Measurements from ENCODE around the gene NTM.

NTM gene

DNA sequence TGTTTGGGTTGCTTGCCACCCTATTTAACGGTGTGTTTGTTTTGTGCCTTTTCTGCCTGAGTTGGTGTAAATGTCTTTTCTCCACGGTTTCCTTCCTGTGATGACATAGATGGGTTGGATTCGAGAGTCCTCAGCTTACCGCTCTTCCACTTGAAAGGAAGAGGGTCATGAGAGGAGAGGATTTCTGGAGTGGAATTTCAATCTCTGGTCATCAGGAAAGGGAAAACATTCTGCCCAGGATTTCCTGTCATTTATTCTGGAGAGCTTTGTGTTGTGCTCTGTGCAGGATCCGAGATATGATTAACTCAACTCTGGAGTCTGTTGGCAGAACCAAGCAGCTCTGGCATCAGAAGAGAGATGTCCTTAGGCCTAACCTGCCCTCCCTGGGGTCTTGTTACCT lies 605.2 kb downstream of the NTM start:
- no peak for DNase-seq (ENCODE audit: low read depth)
- no peak overlapping the region for H3K4me3 ChIP-seq (ENCODE audit: low read depth, low read length)

DNA sequence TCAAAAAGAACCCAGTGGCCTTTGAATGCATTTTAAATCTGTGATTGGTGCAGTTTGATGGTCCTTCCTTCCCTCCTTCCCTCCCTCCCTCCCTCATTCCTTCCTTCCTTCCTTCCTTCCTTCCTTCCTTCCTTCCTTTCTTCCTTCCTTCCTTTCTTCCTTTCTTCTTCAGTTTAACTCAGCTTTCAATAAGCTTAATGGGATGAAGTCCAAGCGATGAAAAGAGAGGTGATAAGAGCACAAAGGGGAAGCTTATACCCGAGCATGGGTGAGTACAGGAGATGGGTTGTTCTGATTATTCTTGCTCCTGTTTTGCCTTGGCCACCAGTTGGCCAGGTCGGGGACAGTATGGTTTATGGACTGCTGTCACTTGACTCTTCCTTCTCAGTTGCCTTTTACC lies 605.6 kb downstream of the NTM start:
- DNase-seq (ENCODE audit: low read depth): no peak

DNA sequence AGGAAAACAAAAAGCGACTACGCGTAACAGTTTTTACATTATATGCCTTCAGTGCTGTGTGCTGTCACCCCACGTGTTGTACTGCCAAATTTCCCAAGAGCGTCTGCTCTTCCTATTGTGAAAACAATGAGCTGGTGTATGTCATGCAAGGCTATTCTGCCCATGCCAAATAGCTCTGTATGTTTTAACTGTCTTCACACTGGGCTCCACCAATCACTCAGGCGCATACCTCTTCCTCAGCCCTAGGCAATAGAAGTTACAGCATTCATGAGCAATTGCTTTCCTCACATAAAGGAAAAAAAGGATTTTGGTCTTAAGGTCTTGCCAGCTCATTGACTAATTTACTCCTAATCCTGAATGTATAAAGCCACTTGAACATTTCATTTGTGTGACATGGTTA lies 606.8 kb downstream of the NTM start:
- DNase-seq (ENCODE audit: low read depth): peak; percentile 38
- H3K4me3 ChIP-seq (ENCODE audit: low read depth, low read length): no peak overlapping the region

More for the DNA sequence above, 605.6 kb downstream of the NTM start:
- no peak overlapping the region for H3K4me3 ChIP-seq (ENCODE audit: low read depth, low read length)

DNA sequence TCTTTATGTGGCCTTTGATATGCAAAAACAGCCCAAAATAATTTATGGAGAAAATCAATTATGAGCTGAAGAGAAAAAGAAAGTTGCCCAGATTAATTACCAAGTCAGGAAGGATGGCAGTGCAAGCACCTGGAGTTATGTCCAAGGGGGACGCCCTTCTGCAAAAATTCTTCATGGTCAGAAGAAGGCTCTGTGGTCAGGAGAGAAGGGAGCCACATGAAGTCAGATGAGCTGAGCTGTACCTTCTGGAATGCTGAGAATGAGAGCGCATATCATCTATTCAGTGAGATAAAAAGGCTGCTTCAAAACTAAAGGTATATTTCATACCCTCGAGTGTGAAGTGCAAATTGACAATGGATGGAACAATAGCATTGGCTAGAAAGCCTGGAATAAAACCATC lies 607.4 kb downstream of the NTM start:
- DNase-seq (ENCODE audit: low read depth): peak; percentile 23
- no peak overlapping the region for H3K4me3 ChIP-seq (ENCODE audit: low read depth, low read length)

DNA sequence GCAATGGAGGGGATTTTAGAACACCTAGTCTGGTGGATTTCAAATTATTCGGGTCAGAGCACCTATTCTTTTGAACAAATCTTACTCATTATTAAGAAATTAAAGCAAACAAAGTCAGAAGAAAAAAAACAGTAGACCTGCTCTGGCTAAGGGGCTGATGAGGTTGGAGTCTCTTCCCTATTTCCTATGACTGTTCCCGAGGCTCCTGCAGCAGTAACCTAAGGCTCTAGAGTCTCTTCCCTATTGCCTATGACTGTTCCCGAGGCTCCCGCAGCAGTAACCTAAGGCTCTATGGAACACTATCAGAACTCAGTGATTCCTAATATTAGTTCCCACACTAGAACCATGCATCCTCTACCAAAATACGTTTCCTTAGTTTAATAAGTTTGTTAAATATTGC lies 607.9 kb downstream of the NTM start:
- DNase-seq (ENCODE audit: low read depth): no peak
- H3K4me3 ChIP-seq (ENCODE audit: low read depth, low read length): no peak overlapping the region

DNA sequence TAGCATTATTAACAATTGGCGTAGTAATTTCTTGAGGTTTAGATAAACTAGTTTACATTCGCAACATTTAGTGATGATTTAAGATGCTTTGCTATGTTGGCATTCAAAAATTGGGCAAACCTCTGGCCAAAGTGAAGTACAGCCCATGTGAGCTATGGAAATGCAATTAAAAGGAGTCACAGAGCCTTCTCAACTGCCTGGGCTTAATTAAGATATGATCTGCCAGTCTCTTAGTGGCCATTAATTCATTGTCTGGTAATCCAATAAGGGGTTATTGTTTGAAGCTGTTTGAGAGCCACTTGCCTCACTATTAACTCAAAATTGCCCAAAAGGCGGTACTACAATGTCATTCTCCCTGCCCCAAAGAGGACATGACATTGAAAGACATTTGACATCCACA lies 608.9 kb downstream of the NTM start:
- H3K4me3 ChIP-seq (ENCODE audit: low read depth, low read length): no peak overlapping the region
- DNase-seq (ENCODE audit: low read depth): no peak

DNA sequence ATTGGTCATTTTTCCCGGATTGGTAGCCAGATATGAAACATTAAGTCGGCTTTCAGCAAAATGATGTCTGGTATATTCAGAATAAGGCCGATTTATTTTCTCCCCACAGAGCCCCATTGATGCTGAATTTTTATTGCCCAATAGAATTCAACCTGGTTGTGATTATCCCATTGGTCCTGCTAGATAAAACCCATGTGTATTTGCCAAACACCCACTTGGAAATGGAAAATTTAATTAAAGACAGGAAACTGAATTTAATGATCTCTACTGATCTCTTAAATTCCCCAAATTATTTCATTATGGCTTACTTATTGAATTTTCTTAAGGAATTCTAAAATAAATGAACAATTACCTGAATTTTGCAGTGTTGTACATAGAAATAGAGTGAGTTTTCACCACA lies 609.8 kb downstream of the NTM start:
- H3K4me3 ChIP-seq (ENCODE audit: low read depth, low read length): no peak overlapping the region
- no peak for DNase-seq (ENCODE audit: low read depth)

DNA sequence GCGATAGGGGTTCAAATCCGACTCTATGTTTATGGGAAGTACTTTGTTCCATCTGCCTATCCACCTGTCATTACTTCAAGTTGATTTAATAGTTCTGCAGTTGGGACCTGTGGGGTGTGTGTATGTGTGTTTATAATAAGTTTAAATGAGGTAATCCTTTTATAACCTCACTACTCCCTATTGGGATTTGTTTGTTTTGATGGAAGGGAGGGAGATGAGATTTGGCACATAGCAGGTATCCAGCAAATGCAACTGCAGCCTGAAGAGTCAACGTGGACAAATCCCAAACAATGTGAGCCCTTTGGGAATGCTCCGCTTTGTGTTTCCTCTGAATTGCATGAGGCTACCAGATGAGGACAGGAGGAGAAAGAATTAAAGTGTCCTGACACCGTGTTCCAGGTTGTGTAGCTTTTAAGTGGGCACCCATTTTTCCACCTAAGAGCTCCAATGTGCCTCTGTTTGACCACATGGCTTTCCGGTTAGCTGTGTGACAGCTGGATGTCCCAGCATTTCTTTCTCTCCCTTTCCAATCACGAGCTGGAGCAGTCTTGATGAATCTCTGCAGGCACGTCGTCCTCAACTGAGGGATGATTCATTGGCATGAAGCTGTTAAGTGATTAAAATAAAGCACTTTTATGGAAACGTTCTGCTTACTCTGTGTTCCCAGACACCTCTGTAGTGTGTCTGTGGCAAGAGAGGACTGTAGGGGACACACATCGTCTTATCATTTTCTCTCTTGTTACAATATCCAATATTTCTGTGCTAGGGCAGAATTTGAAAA lies 610.7 kb downstream of the NTM start:
- no peak for DNase-seq (ENCODE audit: low read depth)
- H3K4me3 ChIP-seq (ENCODE audit: low read depth, low read length): no peak overlapping the region

DNA sequence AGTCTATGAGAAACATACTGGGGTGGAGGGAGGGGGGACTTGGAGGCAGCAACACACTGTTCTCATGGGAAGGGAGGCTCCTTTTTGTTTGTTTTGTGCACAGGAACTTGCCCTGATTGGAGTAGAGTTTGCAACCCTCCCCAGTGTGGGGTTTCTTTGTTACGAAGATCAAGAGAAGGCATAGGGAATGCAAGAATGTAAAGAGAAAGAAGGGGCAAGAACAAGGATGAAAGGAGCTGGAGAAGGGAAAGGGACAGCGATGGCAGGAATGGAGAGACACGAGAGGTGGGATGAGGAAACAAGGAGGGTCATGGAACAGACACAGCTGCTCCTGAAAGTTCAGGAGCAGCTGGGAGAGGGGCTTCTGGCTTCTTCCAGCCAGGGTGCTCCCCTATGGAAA lies 611.7 kb downstream of the NTM start:
- no peak overlapping the region for H3K4me3 ChIP-seq (ENCODE audit: low read depth, low read length)
- DNase-seq (ENCODE audit: low read depth): no peak

DNA sequence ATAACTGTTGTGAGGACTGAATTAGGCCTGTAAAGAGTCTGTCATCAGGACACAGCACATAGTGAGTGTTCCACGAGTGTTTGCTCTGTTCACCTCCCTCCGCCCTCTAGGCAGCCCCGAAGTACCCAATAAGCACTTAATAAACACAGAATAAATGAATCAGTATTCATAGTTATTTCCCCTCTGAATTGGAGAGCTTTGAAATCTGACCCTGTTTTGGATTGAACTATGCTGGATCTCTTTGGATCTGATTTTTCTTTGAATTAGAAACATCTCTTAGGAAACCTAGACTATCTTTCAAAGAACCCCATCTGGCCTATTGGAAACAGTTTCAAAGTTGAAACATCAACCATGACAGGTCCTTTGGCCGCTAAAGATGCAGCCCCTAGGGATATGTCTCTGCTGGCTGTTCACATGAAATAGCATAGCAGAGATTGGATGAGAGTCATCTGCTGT lies 615.5 kb downstream of the NTM start:
- no peak for DNase-seq (ENCODE audit: low read depth)
- H3K4me3 ChIP-seq (ENCODE audit: low read depth, low read length): no peak overlapping the region

DNA sequence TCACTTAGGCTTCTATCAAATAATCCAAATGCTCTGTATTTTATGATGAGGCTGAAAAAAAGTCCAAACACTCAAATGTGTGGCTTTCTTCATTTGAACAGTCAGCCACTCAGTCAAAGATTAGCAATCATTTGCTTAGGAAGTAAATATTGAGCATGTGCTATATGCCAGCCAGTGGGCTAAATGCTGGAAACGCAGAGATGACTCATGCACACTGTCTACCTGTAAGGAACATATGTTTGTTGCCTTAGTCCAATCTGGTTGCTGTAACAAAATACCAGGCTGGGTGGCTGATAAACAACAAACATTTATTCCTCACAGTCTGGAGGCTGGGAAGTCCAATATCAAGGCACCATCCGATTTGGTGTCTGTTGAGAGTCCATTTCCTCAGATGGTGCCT lies 617.3 kb downstream of the NTM start:
- no peak overlapping the region for H3K4me3 ChIP-seq (ENCODE audit: low read depth, low read length)
- no peak for DNase-seq (ENCODE audit: low read depth)

DNA sequence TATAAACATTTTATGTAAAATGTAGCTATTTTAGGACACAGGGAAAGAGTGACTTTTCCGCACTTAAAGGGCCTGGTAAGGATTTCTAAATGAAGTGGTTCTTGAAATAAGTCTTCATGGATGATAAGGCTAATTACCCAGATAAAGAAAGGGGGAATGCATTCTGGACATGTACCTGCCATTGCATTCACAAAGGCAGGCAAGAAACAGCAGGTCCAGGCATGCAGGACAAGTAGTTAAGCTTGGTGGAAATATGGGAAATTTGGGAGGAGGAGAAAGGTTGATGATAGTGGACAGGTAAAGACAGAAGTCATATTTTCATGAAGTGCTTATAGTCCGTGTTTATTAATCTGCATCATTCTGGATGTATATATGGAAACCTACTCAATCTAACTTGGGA lies 621.2 kb downstream of the NTM start:
- DNase-seq (ENCODE audit: low read depth): no peak
- H3K4me3 ChIP-seq (ENCODE audit: low read depth, low read length): no peak overlapping the region

DNA sequence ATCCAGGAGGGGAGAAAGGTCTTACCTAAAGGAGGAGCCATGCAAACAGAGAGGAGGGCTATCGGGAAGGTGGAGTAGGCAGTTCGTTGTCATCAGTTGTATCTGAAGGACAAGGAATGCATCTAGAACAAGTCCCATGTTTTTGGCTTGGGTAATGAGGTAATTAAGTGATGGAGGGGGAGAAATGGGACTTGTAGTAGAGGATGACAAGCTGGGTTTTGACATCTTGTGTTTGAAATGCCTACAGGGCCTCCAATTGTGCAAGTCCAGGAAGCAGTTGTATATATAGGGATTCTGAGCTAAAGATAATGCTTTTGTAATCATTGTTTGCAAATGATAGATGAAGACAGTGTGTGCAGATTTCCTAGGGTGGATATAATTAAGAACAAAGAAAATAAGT lies 622.8 kb downstream of the NTM start:
- DNase-seq (ENCODE audit: low read depth): no peak

DNA sequence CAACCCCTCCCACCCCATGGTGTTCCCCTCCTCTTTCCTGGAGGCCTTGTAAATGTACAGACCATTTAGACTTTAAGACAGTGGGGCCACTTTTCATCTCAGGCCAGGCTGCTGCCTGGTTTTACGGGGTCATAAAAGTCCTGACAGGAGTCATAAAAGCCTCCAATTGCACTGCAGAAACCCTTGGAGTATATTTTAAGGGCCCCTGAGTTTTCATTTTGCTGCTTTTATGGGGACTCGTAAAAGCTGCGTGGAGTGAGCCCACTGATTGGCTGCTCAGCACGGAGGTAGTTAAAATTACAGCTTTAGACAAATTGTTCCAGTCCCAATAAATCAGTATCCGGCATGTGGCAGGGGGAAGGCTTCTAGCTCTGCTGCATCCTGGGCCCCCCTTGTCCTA lies 627.6 kb downstream of the NTM start:
- no peak overlapping the region for H3K4me3 ChIP-seq (ENCODE audit: low read depth, low read length)
- DNase-seq (ENCODE audit: low read depth): no peak

More for the DNA sequence above, 622.8 kb downstream of the NTM start:
- no peak overlapping the region for H3K4me3 ChIP-seq (ENCODE audit: low read depth, low read length)

DNA sequence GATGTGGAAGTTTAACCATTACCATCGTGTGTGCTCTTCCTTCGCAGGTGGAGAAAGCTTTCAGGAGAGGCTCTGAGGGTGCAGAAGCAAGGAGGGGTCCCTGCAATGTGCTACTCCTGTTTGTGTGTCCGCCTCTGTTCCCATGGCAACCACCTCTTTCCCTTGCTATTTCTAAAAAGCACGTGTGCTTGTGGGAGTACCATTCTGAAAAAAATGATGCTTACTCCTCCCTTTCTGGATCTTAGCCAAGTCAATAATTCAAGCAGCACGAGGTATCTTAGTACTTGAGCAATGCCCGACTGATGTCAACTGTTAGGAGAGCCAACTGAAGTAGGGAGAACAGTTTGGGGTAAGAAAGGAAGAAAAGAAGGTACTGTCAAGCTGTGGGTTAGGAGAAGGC lies 628.7 kb downstream of the NTM start:
- DNase-seq (ENCODE audit: low read depth): no peak
- H3K4me3 ChIP-seq (ENCODE audit: low read depth, low read length): no peak overlapping the region

DNA sequence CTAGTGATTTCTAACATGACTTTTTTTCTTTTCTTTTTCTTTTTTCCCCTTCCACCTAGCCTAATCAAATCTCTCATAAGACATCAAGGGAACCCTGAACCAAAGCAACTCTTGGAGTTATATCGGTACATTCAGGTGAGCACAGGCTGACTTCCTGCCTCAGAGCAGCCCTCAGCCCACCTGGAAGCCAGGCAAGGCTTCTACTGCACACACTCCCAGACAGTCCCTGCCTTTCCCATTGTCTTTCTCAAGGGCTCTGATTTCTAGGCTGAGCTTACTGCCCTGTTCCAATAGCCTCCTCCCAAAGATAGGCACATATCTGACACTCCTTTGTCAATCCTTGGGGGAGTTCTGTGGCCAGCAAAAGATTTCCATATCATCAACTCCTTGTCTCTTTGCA lies 629.5 kb downstream of the NTM start:
- DNase-seq (ENCODE audit: low read depth): no peak
- H3K4me3 ChIP-seq (ENCODE audit: low read depth, low read length): no peak overlapping the region

DNA sequence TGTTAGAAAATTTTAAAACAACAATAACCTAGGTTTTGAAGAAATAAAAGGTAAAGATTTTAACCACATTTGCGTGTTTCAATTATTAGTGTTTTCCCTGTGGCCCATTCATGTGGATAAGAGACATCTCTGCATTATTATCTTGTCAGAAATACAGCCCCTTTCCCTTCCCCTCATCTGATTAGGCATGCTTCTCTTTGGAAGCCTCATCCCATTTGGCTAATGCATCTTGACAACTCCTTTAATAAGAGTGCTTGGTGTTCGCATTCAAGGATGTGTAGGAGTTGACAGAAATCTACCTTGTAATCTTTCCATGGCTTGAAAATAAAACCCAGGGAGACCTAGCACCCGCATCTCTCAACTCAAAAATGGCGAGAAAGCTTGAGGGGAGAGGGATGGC lies 635.5 kb downstream of the NTM start:
- DNase-seq (ENCODE audit: low read depth): no peak

DNA sequence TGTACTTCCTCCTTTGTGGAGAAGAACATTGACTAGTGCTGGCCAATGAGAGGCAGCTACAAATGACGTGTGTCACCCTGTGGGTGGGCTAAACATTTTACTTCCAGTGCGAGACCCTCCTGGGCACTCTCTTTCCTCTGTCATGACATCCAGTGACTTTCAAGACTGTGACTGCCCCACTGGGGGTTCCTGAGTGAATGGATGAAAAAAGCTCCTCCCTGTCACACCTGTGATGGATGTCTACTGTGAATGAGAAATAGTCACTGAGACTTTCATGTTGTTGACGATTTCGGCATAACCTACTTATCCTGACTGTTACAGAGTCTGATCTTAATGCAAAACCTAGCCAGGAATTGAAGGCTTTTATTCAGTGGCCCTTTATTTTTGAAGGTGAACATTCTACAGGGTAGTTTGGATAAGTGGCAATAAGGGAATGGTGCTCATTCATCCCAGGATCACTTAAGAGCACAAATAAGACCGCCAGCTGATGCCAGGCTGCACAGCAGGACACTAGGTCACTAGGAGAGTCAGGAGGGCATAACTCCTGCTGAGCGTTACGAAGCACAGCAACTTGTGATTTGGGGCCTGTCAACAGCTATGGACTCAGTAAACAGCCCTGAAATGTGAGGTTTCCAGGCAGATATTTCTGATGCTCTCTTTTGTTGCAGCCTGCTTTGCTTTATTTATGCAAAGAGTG lies 636.6 kb downstream of the NTM start:
- DNase-seq (ENCODE audit: low read depth): no peak
- no peak overlapping the region for H3K4me3 ChIP-seq (ENCODE audit: low read depth, low read length)

More for the DNA sequence above, 635.5 kb downstream of the NTM start:
- H3K4me3 ChIP-seq (ENCODE audit: low read depth, low read length): no peak overlapping the region

DNA sequence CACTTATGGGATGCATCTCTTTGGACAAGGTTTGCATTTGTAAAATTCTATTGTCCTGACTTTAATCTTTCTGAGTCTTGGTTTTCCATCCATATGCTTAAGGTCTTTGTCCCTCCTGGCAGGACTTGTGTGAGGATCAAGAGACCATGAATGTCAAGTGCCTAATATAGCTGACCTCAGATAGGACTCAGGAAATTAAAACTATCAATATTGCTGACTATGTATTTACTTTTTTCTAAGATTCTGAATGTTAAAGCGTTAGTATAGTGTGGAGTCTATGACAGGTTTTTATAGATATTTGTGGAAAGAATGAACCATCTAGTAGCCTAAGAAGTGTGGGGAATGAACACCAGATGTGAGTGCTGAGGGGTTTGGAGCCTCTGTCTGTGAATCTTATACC lies 637.8 kb downstream of the NTM start:
- H3K4me3 ChIP-seq (ENCODE audit: low read depth, low read length): no peak overlapping the region
- DNase-seq (ENCODE audit: low read depth): no peak

DNA sequence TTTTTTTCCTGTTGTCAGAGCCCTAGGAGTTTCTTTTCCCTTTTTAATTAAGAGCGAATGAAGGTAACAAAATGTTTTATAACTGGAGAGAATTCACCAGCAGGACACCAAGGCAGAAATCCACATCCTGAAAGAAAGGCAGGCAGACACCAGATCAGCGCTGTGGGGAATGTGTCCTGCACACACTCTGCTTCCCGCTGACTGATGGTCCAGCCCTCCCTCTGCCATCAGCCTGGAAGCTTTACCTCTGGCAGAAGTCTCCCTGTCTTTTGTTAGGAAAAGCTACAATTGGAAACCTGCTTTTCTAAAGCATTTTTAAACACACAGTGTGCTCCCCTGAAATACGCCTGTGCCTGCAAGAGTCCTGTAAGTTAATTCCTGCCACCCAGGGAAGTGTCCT lies 638.5 kb downstream of the NTM start:
- no peak for DNase-seq (ENCODE audit: low read depth)
- no peak overlapping the region for H3K4me3 ChIP-seq (ENCODE audit: low read depth, low read length)

DNA sequence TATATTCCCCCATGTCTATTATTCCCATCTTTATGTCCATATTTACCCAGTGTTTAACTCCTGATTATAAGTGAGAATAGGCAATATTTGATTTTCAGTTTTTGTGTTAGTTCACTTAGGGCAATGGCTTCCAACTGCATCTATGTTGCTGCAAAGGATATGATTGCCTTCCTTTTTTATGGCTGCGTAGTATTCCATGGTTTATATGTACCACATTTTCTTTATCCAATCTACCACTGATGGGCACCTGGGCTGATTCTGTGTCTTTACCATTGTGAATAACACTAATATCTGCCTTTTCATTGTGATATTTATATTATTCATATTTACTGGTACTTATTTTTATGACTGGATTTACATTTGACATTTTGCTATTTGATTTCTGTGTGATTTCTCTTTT lies 649.6 kb downstream of the NTM start:
- no peak for DNase-seq (ENCODE audit: low read depth)
- no peak overlapping the region for H3K4me3 ChIP-seq (ENCODE audit: low read depth, low read length)

Data from skeletal muscle cell (primary cell).